Measurements from ENCODE around the gene STYX. TPM values are rescaled to one million over a fixed set of nuclear protein-coding genes. Genes with fewer than 3 reads are reported as not detected.

The STYX gene
- total and polyA plus RNA-seq, 2 of the 4 experiments (the other 2 are of a cell fraction), result 5.8 to 7.5 TPM

DNA sequence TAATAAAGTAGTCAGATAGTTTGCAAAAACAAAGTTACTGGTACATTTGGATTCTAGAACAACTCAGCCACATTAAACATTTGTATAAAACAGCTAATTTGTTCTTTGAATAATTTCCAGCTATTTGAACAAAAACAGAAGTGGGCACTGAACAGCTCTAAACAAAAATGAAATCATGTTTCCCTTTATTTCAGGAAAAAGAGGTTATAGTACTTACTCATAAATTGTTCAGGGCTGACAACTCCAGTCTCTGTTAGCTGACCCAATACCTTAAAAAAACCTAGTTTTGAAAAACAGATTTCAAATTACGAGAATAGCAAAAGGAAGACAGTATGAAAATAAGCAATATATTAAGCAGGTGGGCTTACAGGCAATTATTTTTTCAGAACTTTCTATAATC lies 53.2 kb downstream of the STYX start:
- DNase-seq (no peak), ATAC-seq (ENCODE audit: low read depth) (no peak)
- CTCF ChIA-PET, result no interaction called here
- Histone ChIP-seq H3K9me3 (ENCODE audit: control insufficient read depth, insufficient read depth, low read length) (no peaks in the 10 kb centered on the region), H4K91ac (ENCODE audit: insufficient read depth, low read depth, low read length) (no peak overlapping the region), H3K18ac (ENCODE audit: low read depth, low read length) (no peak overlapping the region), H2AK5ac (ENCODE audit: low read depth, low read length) (no peak overlapping the region), H3K4me3 (ENCODE audit: insufficient read depth, low read depth, low read length) (no peak overlapping the region), H3K9ac (ENCODE audit: low read depth, low read length) (no peak overlapping the region), H2AK9ac (replicated peaks; ENCODE audit: low read depth, low read length, poor library complexity) (no peak overlapping the region), H2AFZ (replicated peaks; ENCODE audit: low read length, poor library complexity) (no peak overlapping the region), H3K9me1 (ENCODE audit: insufficient read depth, low read length) (no peaks in the 10 kb centered on the region), H2BK120ac (ENCODE audit: low read depth, low read length) (no peak overlapping the region), H3K14ac (replicated peaks; ENCODE audit: low read depth, low read length) (no peak overlapping the region), H2BK15ac (ENCODE audit: low read depth, low read length) (no peak overlapping the region), H2BK20ac (ENCODE audit: low read depth, low read length) (no peak overlapping the region), H3K36me3 (ENCODE audit: control insufficient read depth, insufficient read depth, low read length) (peaks cover 9% of the 10 kb centered on the region), H3K4ac (ENCODE audit: low read depth, low read length) (no peak overlapping the region), H3K23ac (ENCODE audit: low read depth, low read length) (no peak overlapping the region), H3K79me1 (ENCODE audit: low read depth in 1 of 2, low read length in 2 of 2) (peaks cover 13 to 31% of the 10 kb centered on the region in 2 experiments), H3K56ac (ENCODE audit: extremely low read depth, insufficient read depth, low read length) (no peak overlapping the region), H3K4me2 (ENCODE audit: low read depth, low read length) (no peak overlapping the region), H2BK5ac (ENCODE audit: low read depth, low read length, poor library complexity, severe bottlenecking) (no peak overlapping the region), H4K8ac (ENCODE audit: low read depth in 2 of 2, low read length in 2 of 2) (no peak overlapping the region), H4K5ac (ENCODE audit: low read depth, low read length) (no peak overlapping the region), H3K4me1 (ENCODE audit: control insufficient read depth, insufficient read depth, low read length) (no peaks in the 10 kb centered on the region), H4K20me1 (ENCODE audit: insufficient read depth, low read length) (peaks cover 2% of the 10 kb centered on the region; the same call in 1 of the 2 replicates), H3K27ac (ENCODE audit: insufficient read depth, low read length) (no peak overlapping the region), H3K27me3 (ENCODE audit: control insufficient read depth, insufficient read depth, low read length) (no peaks in the 10 kb centered on the region)
- dilution Hi-C loops (cut with HindIII; ENCODE audit: low sequenced_read_pairs, unreplicated experiment) (no loop called here), intact Hi-C loops (cut with micrococcal nuclease) (no loop called here), in situ Hi-C loops (cut with MboI; ENCODE audit: low sequenced_read_pairs) (no loop called here)
- POLR2A ChIA-PET (ENCODE audit: unreplicated experiment), result no interaction called here
- no CpG with 5 or more reads among the region's 1 CpG for WGBS, 2 experiments (ENCODE audit: extremely low coverage in 2 of 2, insufficient read length in 1 of 2)
- no peak for TF ChIP-seq NFE2L2 (IDR thresholded peaks at IDR 0.05; ENCODE audit: low read depth, low read length)
- TF ChIP-seq MAZ (IDR thresholded peaks at IDR 0.05; ENCODE audit: borderline replicate concordance, low read depth, low read length), result no peak
- no peak for TF ChIP-seq SMC3 (IDR thresholded peaks at IDR 0.05; ENCODE audit: low read depth, low read length)
- no peak for TF ChIP-seq BHLHE40 (IDR thresholded peaks at IDR 0.05; ENCODE audit: low read depth, low read length)
- TF ChIP-seq RCOR1 (IDR thresholded peaks at IDR 0.05; ENCODE audit: insufficient replicate concordance, low read length), result no peak
- TF ChIP-seq CHD1 (IDR thresholded peaks at IDR 0.05; ENCODE audit: low read depth, low read length), result no peak
- no peak for TF ChIP-seq MAFK (IDR thresholded peaks at IDR 0.05; ENCODE audit: low read depth, low read length)
- TF ChIP-seq MXI1 (IDR thresholded peaks at IDR 0.05; ENCODE audit: borderline replicate concordance, low read depth, low read length), result no peak
- TF ChIP-seq CTCF (conservative IDR thresholded peaks at IDR 0.05; ENCODE audit: low read depth, low read length), result no peak
- no peak for TF ChIP-seq CEBPB (IDR thresholded peaks at IDR 0.05; ENCODE audit: low read depth, low read length)
- TF ChIP-seq, protein P1, sequence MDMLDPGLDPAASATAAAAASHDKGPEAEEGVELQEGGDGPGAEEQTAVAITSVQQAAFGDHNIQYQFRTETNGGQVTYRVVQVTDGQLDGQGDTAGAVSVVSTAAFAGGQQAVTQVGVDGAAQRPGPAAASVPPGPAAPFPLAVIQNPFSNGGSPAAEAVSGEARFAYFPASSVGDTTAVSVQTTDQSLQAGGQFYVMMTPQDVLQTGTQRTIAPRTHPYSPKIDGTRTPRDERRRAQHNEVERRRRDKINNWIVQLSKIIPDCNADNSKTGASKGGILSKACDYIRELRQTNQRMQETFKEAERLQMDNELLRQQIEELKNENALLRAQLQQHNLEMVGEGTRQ (IDR thresholded peaks at IDR 0.05; ENCODE audit: low read depth, low read length), result no peak
- no peak for TF ChIP-seq FOS (IDR thresholded peaks at IDR 0.05; ENCODE audit: low read depth, low read length)
- TF ChIP-seq RFX5 (IDR thresholded peaks at IDR 0.05; ENCODE audit: low read depth, low read length), result no peak
- no peak for TF ChIP-seq RAD21 (IDR thresholded peaks at IDR 0.05; ENCODE audit: low read length)
- no TSS peak for BruUV-seq (replicated peaks)
